HepG2 (cell line): ENCODE measurements around the gene ZNF234. TPM values are rescaled to one million over a fixed set of nuclear protein-coding genes. Genes with fewer than 3 reads are reported as not detected.

ENCODE experiments used
- ARID4A ChIP-seq: sonication (generic); formaldehyde crosslinking; IDR thresholded peaks from 2 replicates; pipeline ENCODE4 v1.5.0; 2020; ENCODE audit warnings: mild to moderate bottlenecking, missing genetic modification reagents, borderline replicate concordance
- CEBPB ChIP-seq: IDR thresholded peaks from 2 replicates; pipeline ENCODE4 v1.6.1; 2011; ENCODE audit warnings: low read depth, low read length, improper control_type of control experiment, borderline replicate concordance
- EEA1 ChIP-seq: sonication (generic); formaldehyde crosslinking; IDR thresholded peaks from 2 replicates; pipeline ENCODE4 v1.5.1; 2020; ENCODE audit warnings: mild to moderate bottlenecking, missing genetic modification reagents, borderline replicate concordance
- ETV5 ChIP-seq: IDR thresholded peaks from 2 replicates; pipeline ENCODE4 v1.6.1; 2018; ENCODE audit warnings: missing biosample characterization, missing genetic modification reagents, inconsistent platforms, borderline replicate concordance
- FOSL2 ChIP-seq: sonication (generic); formaldehyde crosslinking; IDR thresholded peaks from 2 replicates; pipeline ENCODE4 v1.4.0; 2020; ENCODE audit warnings: missing genetic modification reagents
- FOXJ3 ChIP-seq: sonication (generic); formaldehyde crosslinking; IDR thresholded peaks from 2 replicates; pipeline ENCODE4 v1.4.0; 2020; ENCODE audit warnings: missing genetic modification reagents, mild to moderate bottlenecking, borderline replicate concordance
- IKZF1 ChIP-seq: fragments of 450-650 bp; IDR thresholded peaks from 2 replicates; pipeline ENCODE4 v1.7.1; 2016
- MAFF ChIP-seq: IDR thresholded peaks from 2 replicates; pipeline ENCODE4 v1.6.1; 2011; ENCODE audit warnings: low read depth, low read length, improper control_type of control experiment
- MIER2 ChIP-seq: IDR thresholded peaks from 2 replicates; pipeline ENCODE4 v1.6.1; 2016; ENCODE audit warnings: missing biosample characterization, missing genetic modification reagents
- ONECUT2 ChIP-seq: sonication (generic); formaldehyde crosslinking; IDR thresholded peaks from 2 replicates; pipeline ENCODE4 v1.4.0; 2020; ENCODE audit warnings: missing genetic modification reagents
- SALL2 ChIP-seq: sonication (generic); formaldehyde crosslinking; IDR thresholded peaks from 2 replicates; pipeline ENCODE4 v1.8.1; 2023; ENCODE audit warnings: mild to moderate bottlenecking, missing genetic modification reagents, inconsistent platforms
- SIX4 ChIP-seq: sonication (generic); formaldehyde crosslinking; IDR thresholded peaks from 2 replicates; pipeline ENCODE4 v1.4.0; 2020; ENCODE audit warnings: missing genetic modification reagents
- SUZ12 ChIP-seq: fragments of 150-350 bp; IDR thresholded peaks from 2 replicates; pipeline ENCODE4 v1.6.1; 2014; ENCODE audit warnings: low read depth, low read length
- ZNF333 ChIP-seq: sonication (generic); formaldehyde crosslinking; IDR thresholded peaks from 2 replicates; pipeline ENCODE4 v1.4.0; 2020; ENCODE audit warnings: mild to moderate bottlenecking, missing genetic modification reagents, borderline replicate concordance
- ZNF383 ChIP-seq: sonication (generic); formaldehyde crosslinking; IDR thresholded peaks from 2 replicates; pipeline ENCODE4 v1.4.0; 2020; ENCODE audit warnings: missing genetic modification reagents, mild to moderate bottlenecking, borderline replicate concordance
- ZNF629 ChIP-seq: sonication (generic); formaldehyde crosslinking; conservative IDR thresholded peaks from 2 replicates; pipeline ENCODE4 v1.5.0; 2020; ENCODE audit warnings: missing genetic modification reagents
- ZNF644 ChIP-seq: IDR thresholded peaks from 2 replicates; pipeline ENCODE4 v1.6.1; 2016; ENCODE audit warnings: low read depth
- ZNF7 ChIP-seq: IDR thresholded peaks from 2 replicates; pipeline ENCODE4 v1.6.1; 2016; ENCODE audit warnings: missing biosample characterization, missing genetic modification reagents
- ZNF775 ChIP-seq: sonication (generic); formaldehyde crosslinking; IDR thresholded peaks from 2 replicates; pipeline ENCODE4 v1.4.0; 2020; ENCODE audit warnings: missing genetic modification reagents, mild to moderate bottlenecking, moderate library complexity, borderline replicate concordance
- ZSCAN30 ChIP-seq: sonication (generic); formaldehyde crosslinking; IDR thresholded peaks from 2 replicates; pipeline ENCODE4 v1.5.0; 2020; ENCODE audit warnings: mild to moderate bottlenecking, missing genetic modification reagents
- ZSCAN31 ChIP-seq: sonication (generic); formaldehyde crosslinking; IDR thresholded peaks from 2 replicates; pipeline ENCODE4 v1.5.0; 2020; ENCODE audit warnings: low read depth, mild to moderate bottlenecking, missing genetic modification reagents
- polyA plus RNA-seq, 8 experiments: library from polyadenylated mRNA; depleted of rRNA in 3 of 8; stranded (reverse) in 7 of 8; unstranded in 1 of 8; fragments of >200 nt; fragmentation: Illumina TruSeq in 4 of 8; extraction: Trizol in 4 of 8; gene quantifications; 2 replicates each; pipeline versions ENCODE4 v1.2.1 to v1.2.3, GENCODE V29; 2011 to 2016; ENCODE audit warnings: low read depth in 4 of 8, missing spikeins in 1 of 8, mixed read lengths in 1 of 8; ENCODE audit not compliant: insufficient read depth in 1 of 8
- total RNA-seq, 5 experiments: library from RNA; depleted of rRNA; stranded (reverse); fragments of >200 nt; fragmentation: Illumina TruSeq; extraction: Trizol; gene quantifications; 2 replicates each; pipeline ENCODE4 v1.2.3, GENCODE V29; 2016; ENCODE audit warnings: low read depth in 1 of 5
- TF ChIP-seq, protein P1 (sequence below): sonication (generic); formaldehyde crosslinking; conservative IDR thresholded peaks from 2 replicates; pipeline ENCODE4 v1.4.0; 2020; ENCODE audit warnings: missing genetic modification reagents
- TF ChIP-seq, protein P2 (sequence below): sonication (generic); formaldehyde crosslinking; IDR thresholded peaks from 2 replicates; pipeline ENCODE4 v1.4.0; 2020; ENCODE audit warnings: mild to moderate bottlenecking, missing genetic modification reagents
- TF ChIP-seq, protein P3 (sequence below): sonication (generic); formaldehyde crosslinking; IDR thresholded peaks from 2 replicates; pipeline ENCODE4 v1.4.0; 2020; ENCODE audit warnings: missing genetic modification reagents, low read depth, mild to moderate bottlenecking, borderline replicate concordance

The ZNF234 gene
- total and polyA plus RNA-seq, 2 of the 13 experiments (the other 11 are each of a cell fraction or from before 2014, with no cell fraction given) = 3.5 to 11.2 TPM

DNA sequence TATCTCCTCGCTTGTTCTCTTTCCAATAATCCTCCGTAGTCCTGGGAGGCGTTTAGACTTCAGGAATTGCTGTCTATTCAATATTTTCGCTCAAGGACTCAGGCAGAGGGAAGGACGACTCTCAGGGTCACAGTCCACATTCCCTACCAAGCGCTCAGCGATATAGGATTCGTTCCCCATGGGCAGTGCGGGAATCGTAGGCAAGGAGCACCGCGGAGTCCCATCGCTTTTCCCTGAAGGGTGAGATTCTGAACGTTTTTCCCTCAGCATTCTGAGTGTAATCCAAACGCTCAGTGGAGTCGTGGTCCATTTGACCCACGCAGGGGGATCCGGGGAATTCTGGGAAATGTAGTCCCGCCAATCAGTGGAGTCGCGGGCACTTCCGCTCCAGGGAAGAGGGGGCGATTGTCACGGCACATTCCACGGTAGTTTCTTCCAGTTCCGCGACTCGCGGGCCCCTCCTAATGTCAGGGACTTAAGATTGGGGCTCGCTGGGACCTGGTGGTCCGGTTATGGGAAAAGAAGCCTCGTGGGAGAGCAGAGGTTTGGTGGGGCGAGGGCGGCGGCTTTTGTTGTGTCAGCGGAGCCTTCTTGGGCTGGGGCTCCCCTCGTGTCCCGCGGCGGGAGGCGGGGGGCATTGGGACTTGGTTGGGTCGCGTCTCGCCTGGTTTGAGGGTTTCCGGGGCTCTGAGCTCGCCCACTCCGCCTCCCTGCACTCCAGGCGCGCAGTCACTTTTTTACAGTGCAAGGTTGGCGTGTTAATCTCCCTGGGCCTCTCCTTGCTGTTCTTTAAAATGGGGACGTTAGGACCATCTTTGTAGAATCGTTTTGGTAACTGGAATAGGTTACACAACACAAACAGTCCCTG lies at the start of gene ZNF234 (continued):
- no peak for TF ChIP-seq FOXJ3
- TF ChIP-seq ZNF775 (CRISPR knock-in tag) = no peak
- TF ChIP-seq ZNF383 (CRISPR knock-in tag) = no peak
- TF ChIP-seq MIER2 (CRISPR knock-in tag) = 0 out of 2 replicates have a peak, but pooled peaks have one; percentile 33
- TF ChIP-seq ONECUT2 (CRISPR knock-in tag) = no peak
- TF ChIP-seq, protein P1, sequence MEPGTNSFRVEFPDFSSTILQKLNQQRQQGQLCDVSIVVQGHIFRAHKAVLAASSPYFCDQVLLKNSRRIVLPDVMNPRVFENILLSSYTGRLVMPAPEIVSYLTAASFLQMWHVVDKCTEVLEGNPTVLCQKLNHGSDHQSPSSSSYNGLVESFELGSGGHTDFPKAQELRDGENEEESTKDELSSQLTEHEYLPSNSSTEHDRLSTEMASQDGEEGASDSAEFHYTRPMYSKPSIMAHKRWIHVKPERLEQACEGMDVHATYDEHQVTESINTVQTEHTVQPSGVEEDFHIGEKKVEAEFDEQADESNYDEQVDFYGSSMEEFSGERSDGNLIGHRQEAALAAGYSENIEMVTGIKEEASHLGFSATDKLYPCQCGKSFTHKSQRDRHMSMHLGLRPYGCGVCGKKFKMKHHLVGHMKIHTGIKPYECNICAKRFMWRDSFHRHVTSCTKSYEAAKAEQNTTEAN = 0 out of 2 replicates have a peak, but pooled peaks have one; percentile 44
- no peak for TF ChIP-seq SALL2 (CRISPR knock-in tag)
- TF ChIP-seq ZSCAN31 (CRISPR knock-in tag) = no peak
- TF ChIP-seq, protein P2, sequence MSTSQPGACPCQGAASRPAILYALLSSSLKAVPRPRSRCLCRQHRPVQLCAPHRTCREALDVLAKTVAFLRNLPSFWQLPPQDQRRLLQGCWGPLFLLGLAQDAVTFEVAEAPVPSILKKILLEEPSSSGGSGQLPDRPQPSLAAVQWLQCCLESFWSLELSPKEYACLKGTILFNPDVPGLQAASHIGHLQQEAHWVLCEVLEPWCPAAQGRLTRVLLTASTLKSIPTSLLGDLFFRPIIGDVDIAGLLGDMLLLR = 0 out of 2 replicates have a peak, but pooled peaks have one; percentile 26
- peak; percentile 58 for TF ChIP-seq SUZ12
- peak; percentile 44; the same call in 1 of the 2 replicates for TF ChIP-seq EEA1 (CRISPR knock-in tag)
- TF ChIP-seq ZNF333 = no peak
- no peak for TF ChIP-seq ZNF7 (CRISPR knock-in tag)
- no peak; the same call in 1 of the 2 replicates for TF ChIP-seq SIX4 (CRISPR knock-in tag)
- TF ChIP-seq ZNF629 (CRISPR knock-in tag) = peak; percentile 99
- TF ChIP-seq ETV5 (CRISPR knock-in tag) = peak; percentile 64
- no peak for TF ChIP-seq MAFF
- peak; percentile 86; the same call in 1 of the 2 replicates for TF ChIP-seq ARID4A (CRISPR knock-in tag)
- no peak for TF ChIP-seq IKZF1
- TF ChIP-seq FOSL2 (CRISPR knock-in tag) = peak; percentile 24; the same call in 1 of the 2 replicates
- TF ChIP-seq ZSCAN30 (CRISPR knock-in tag) = no peak
- TF ChIP-seq, protein P3, sequence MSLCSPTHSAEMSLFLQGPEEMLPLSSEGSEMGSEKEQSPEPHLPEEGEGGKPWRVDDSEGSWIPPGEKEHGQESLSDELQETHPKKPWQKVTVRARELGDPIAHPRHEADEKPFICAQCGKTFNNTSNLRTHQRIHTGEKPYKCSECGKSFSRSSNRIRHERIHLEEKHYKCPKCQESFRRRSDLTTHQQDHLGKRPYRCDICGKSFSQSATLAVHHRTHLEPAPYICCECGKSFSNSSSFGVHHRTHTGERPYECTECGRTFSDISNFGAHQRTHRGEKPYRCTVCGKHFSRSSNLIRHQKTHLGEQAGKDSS (CRISPR knock-in tag) = no peak
- no peak for TF ChIP-seq CEBPB
- TF ChIP-seq ZNF644 = no peak
